Neural progenitor cell (in vitro differentiated cells): ENCODE measurements around the gene MYMK. TPM values are rescaled to one million over a fixed set of nuclear protein-coding genes. Genes with fewer than 3 reads are reported as not detected.

Experiments
- DNase-seq: peaks from one replicate; pipeline ENCODE4 v3.0.0-alpha.2; 2016; ENCODE audit warnings: low spot score
- H2AFZ ChIP-seq: fragments of 200-600 bp; sonication (generic); replicated peaks from 2 replicates; pipeline ENCODE4 v1.6.1; 2016; ENCODE audit warnings: antibody characterized with exemption
- H3F3A ChIP-seq: fragments of 200-600 bp; sonication (generic); 2 replicates; pipeline ENCODE4 v1.6.1; 2016; ENCODE audit warnings: antibody characterized with exemption, low read depth
- H3K27ac ChIP-seq: fragments of 200-600 bp; sonication (generic); 2 replicates; pipeline ENCODE4 v1.5.1; 2016; ENCODE audit warnings: mild to moderate bottlenecking
- H3K27me3 ChIP-seq: fragments of 200-600 bp; sonication (generic); 2 replicates; pipeline ENCODE4 v1.6.1; 2016; ENCODE audit warnings: mild to moderate bottlenecking, moderate library complexity
- H3K36me3 ChIP-seq: fragments of 200-600 bp; sonication (generic); 2 replicates; pipeline ENCODE4 v1.5.1; 2016
- H3K4me1 ChIP-seq: fragments of 200-600 bp; sonication (generic); 2 replicates; pipeline ENCODE4 v1.6.1; 2016; ENCODE audit warnings: mixed run types
- H3K4me2 ChIP-seq: fragments of 200-600 bp; sonication (generic); 2 replicates; pipeline ENCODE4 v1.6.1; 2016
- H3K4me3 ChIP-seq: fragments of 200-600 bp; sonication (generic); 2 replicates; pipeline ENCODE4 v1.5.1; 2016
- H3K79me2 ChIP-seq: fragments of 200-600 bp; sonication (generic); 2 replicates; pipeline ENCODE4 v1.6.1; 2016; ENCODE audit warnings: low read depth
- H3K9ac ChIP-seq: fragments of 200-600 bp; sonication (generic); 2 replicates; pipeline ENCODE4 v1.6.1; 2016
- H3K9me3 ChIP-seq: fragments of 200-600 bp; sonication (generic); 2 replicates; pipeline ENCODE4 v1.5.1; 2016; ENCODE audit warnings: low read depth
- H4K20me1 ChIP-seq: fragments of 200-600 bp; sonication (generic); 2 replicates; pipeline ENCODE4 v1.6.1; 2016; ENCODE audit warnings: low read depth
- H3K27ac Mint-ChIP-seq: 3 replicates; pipeline ENCODE4 v1.8.0; 2021; ENCODE audit warnings: mixed read lengths
- H3K27me3 Mint-ChIP-seq: 2 replicates; pipeline ENCODE4 v1.8.0; 2022; ENCODE audit warnings: low read depth, mild to moderate bottlenecking, inconsistent platforms, moderate library complexity, mixed read lengths; ENCODE audit not compliant: insufficient read depth
- H3K36me3 Mint-ChIP-seq: 3 replicates; pipeline ENCODE4 v1.8.0; 2021; ENCODE audit warnings: mixed read lengths
- H3K4me1 Mint-ChIP-seq: 3 replicates; pipeline ENCODE4 v1.8.0; 2021; ENCODE audit warnings: mixed read lengths
- H3K4me3 Mint-ChIP-seq: 3 replicates; pipeline ENCODE4 v1.8.0; 2021; ENCODE audit warnings: mild to moderate bottlenecking, moderate library complexity, mixed read lengths
- H3K9me3 Mint-ChIP-seq: 3 replicates; pipeline ENCODE4 v1.8.0; 2020; ENCODE audit warnings: mixed read lengths
- EZH2 ChIP-seq: fragments of 200-600 bp; sonication (generic); IDR thresholded peaks from 2 replicates; pipeline ENCODE4 v1.6.1; 2017; ENCODE audit warnings: antibody characterized with exemption, mild to moderate bottlenecking, moderate library complexity
- EZH2phosphoT487 ChIP-seq: fragments of 200-600 bp; sonication (generic); IDR thresholded peaks from 2 replicates; pipeline ENCODE4 v1.6.1; 2017; ENCODE audit warnings: antibody characterized with exemption
- total RNA-seq: library from RNA; depleted of rRNA; stranded (reverse); fragments of >200 nt; gene quantifications from 2 replicates; pipeline ENCODE4 v1.2.3, GENCODE V29; 2015; ENCODE audit warnings: low replicate concordance
- TF ChIP-seq, protein P1 (sequence below): fragments of 200-600 bp; sonication (generic); IDR thresholded peaks from 2 replicates; pipeline ENCODE4 v1.5.1; 2017; ENCODE audit warnings: antibody characterized with exemption, mild to moderate bottlenecking

MYMK gene
- total RNA-seq, 1 donor from 2014 or later: not detected

DNA sequence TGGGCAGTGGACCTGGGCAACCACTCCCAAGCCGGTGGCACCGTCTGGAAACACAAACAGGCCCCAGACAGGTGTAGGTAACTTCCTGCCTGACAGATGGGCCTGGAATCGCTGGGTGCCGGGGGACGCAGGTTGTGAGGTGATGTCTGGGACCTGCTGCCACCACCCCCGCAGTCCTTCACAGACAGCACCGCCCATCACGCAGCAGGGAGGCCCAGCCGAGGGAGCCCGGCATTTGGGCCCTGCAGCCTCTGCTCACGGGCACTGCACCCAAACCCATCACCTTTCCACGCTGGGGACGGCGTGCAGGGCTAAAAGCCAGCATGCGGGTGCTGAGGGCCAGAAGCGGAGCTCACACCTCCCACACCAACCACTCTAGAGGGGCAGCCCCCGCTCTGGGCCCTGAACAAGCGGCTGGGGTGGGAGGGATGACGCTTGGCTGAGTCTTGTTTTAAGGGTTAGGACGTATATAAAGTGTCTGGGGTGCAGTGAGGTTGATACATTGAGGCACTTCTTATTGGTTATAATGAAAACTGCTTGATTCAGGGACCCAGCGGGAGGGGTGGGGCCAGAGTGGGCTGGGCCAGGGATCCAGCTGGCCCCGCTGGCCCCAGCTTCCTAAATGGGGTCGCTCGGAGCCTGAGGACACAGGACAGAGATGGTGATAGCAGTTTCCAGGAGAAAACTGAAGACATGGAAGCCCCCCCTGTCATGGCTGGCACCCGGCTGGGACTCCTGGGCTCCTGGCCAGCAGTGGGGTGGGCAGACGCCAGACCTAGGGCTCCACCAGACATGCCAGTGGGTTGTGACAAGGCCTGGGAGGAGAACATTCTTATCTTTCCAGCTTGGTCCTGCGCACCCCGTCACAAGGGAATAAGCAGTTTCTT is 11.3 kb downstream of the MYMK start:
- Histone ChIP-seq H3K4me2 (no peak overlapping the region), H3K9ac (no peak overlapping the region), H3K27me3 (no peaks in the 10 kb centered on the region), H3K4me1 (peaks cover 14% of the 10 kb centered on the region), H3K9me3 (no peaks in the 10 kb centered on the region), H3K36me3 (no peaks in the 10 kb centered on the region), H3F3A (peaks cover 32% of the 10 kb centered on the region), H4K20me1 (no peaks in the 10 kb centered on the region), H2AFZ (no peak overlapping the region), H3K27ac (no peak overlapping the region), H3K79me2 (no peaks in the 10 kb centered on the region), H3K4me3 (no peak overlapping the region)
- Mint-ChIP-seq H3K27ac (no peak overlapping the region), H3K4me3 (no peak overlapping the region), H3K9me3 (no peaks in the 10 kb centered on the region), H3K4me1 (peaks cover 14% of the 10 kb centered on the region), H3K27me3 (peaks cover 5% of the 10 kb centered on the region), H3K36me3 (no peaks in the 10 kb centered on the region)
- no peak for DNase-seq
- no peak for TF ChIP-seq EZH2phosphoT487
- TF ChIP-seq EZH2: no peak
- TF ChIP-seq, protein P1, sequence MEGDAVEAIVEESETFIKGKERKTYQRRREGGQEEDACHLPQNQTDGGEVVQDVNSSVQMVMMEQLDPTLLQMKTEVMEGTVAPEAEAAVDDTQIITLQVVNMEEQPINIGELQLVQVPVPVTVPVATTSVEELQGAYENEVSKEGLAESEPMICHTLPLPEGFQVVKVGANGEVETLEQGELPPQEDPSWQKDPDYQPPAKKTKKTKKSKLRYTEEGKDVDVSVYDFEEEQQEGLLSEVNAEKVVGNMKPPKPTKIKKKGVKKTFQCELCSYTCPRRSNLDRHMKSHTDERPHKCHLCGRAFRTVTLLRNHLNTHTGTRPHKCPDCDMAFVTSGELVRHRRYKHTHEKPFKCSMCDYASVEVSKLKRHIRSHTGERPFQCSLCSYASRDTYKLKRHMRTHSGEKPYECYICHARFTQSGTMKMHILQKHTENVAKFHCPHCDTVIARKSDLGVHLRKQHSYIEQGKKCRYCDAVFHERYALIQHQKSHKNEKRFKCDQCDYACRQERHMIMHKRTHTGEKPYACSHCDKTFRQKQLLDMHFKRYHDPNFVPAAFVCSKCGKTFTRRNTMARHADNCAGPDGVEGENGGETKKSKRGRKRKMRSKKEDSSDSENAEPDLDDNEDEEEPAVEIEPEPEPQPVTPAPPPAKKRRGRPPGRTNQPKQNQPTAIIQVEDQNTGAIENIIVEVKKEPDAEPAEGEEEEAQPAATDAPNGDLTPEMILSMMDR: no peak

DNA sequence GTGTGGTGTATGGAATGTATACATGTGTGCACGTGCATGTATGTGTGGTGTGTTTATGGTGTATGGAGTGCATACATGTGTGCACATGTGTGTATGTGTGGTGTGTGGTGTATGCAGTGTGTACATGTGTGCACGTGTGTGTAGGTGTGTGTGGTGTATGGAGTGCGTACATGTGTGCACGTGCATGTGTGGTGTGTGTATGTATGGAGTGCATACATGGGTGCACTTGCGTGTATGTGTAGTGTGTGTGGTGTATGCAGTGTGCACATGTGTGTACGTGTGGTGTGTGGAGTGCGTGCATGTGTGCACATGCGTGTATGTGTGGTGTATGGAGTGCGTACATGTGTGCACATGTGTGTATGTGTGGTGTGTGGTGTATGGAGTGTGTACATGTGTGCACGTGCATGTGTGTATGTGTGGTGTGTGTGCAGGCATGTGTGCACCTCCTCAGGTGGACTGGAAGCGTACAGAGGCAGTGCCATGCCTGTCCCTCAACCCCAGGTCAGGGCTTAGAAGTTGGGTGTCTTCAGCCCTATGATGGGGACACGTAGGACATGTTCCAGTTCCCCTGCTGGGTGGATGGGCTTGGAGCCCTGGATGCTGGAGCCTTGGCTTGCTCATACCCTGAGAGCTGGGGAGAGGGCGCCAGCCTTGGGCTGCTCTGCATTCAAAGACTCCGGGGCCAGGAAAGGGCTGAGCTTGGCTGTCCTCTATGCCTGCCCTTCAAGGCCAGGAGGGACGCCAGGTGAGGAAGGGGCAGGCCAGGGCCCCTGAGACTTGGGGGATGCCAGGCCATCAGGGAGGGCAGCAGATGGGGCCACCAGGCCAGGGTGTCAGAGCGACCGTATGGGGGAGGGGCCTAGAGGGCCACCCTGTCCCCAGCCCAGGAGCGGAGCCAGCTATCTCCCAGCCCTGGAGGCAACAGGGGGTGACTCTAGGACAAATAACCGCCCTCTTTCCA is 12.2 kb downstream of the MYMK start:
- peaks cover 32% of the 10 kb centered on the region for H3F3A ChIP-seq
- Mint-ChIP-seq H3K9me3 (no peaks in the 10 kb centered on the region), H3K4me1 (peaks cover 14% of the 10 kb centered on the region), H3K4me3 (no peak overlapping the region), H3K36me3 (no peaks in the 10 kb centered on the region), H3K27me3 (peaks cover 5% of the 10 kb centered on the region), H3K27ac (no peak overlapping the region)
- H3K4me2 ChIP-seq: no peak overlapping the region
- no peaks in the 10 kb centered on the region for H3K27me3 ChIP-seq
- no peak overlapping the region for H3K9ac ChIP-seq
- H3K9me3 ChIP-seq: no peaks in the 10 kb centered on the region
- peaks cover 14% of the 10 kb centered on the region for H3K4me1 ChIP-seq
- H3K79me2 ChIP-seq: no peaks in the 10 kb centered on the region
- H2AFZ ChIP-seq: no peak overlapping the region
- TF ChIP-seq EZH2: no peak
- TF ChIP-seq, protein P1: no peak
- TF ChIP-seq EZH2phosphoT487: no peak
- no peak overlapping the region for H3K27ac ChIP-seq
- no peaks in the 10 kb centered on the region for H3K36me3 ChIP-seq
- no peaks in the 10 kb centered on the region for H4K20me1 ChIP-seq
- no peak overlapping the region for H3K4me3 ChIP-seq
- no peak for DNase-seq

DNA sequence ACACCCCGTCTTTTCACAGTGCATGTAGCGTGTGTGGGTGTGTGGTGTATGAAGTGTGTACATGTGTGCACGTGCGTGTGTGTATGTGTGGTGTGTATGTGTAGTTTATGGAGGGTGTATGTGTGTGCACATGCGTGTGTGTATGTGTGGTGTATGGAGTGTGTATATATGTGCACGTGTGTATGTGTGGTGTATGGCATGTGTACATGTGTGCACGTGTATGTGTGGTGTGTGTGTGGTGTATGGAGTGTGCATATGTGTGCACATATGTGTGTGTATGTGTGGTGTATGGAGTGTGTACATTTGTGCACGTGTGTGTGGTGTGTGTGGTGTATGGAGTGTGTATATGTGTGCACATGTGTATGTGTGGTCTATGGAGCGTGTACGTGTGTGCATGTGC is 13.2 kb downstream of the MYMK start:
- Mint-ChIP-seq H3K4me1 (peaks cover 19% of the 10 kb centered on the region), H3K9me3 (no peaks in the 10 kb centered on the region), H3K27me3 (peaks cover 5% of the 10 kb centered on the region), H3K36me3 (no peaks in the 10 kb centered on the region), H3K4me3 (no peak overlapping the region), H3K27ac (no peak overlapping the region)
- Histone ChIP-seq H3K36me3 (no peaks in the 10 kb centered on the region), H4K20me1 (no peaks in the 10 kb centered on the region), H3K27ac (no peak overlapping the region), H3K9me3 (no peaks in the 10 kb centered on the region), H3K4me1 (peaks cover 14% of the 10 kb centered on the region), H3K27me3 (no peaks in the 10 kb centered on the region), H3K79me2 (no peaks in the 10 kb centered on the region), H3K4me3 (no peak overlapping the region), H3K4me2 (no peak overlapping the region), H3K9ac (no peak overlapping the region), H3F3A (peaks cover 32% of the 10 kb centered on the region), H2AFZ (no peak overlapping the region)
- no peak for TF ChIP-seq EZH2
- TF ChIP-seq, protein P1: no peak
- TF ChIP-seq EZH2phosphoT487: no peak
- DNase-seq: no peak
